ENCODE measurements around the gene FEM1B.

GRCh38 chr15:68315495-68316031 lies 38.0 kb downstream of the FEM1B start:
- no peak for TF ChIP-seq CTCF (IDR thresholded peaks at IDR 0.05; ENCODE audit: insufficient read depth, low read length)
- no peak for TF ChIP-seq GABPA (IDR thresholded peaks at IDR 0.05; ENCODE audit: low read depth)
- TF ChIP-seq REST (IDR thresholded peaks at IDR 0.05; ENCODE audit: insufficient replicate concordance, low read depth), result no peak
- TF ChIP-seq POLR2AphosphoS5 (IDR thresholded peaks at IDR 0.05; ENCODE audit: low read depth), result no peak
